MG63 (cell line): ENCODE data around the gene NPSR1. TPM values are rescaled to one million over a fixed set of nuclear protein-coding genes. Genes with fewer than 3 reads are reported as not detected.

ENCODE experiments used
- DNase-seq: peaks from one replicate; pipeline ENCODE4 v3.0.0-alpha.2; 2020
- H3K27me3 ChIP-seq: fragments of 250-450 bp; sonication (Bioruptor Pico); 2 replicates; pipeline ENCODE4 v1.5.1; 2020; ENCODE audit warnings: mild to moderate bottlenecking, moderate library complexity
- H3K36me3 ChIP-seq: fragments of 250-450 bp; sonication (Bioruptor Pico); 2 replicates; pipeline ENCODE4 v1.5.1; 2020; ENCODE audit warnings: mild to moderate bottlenecking, moderate library complexity
- H3K4me3 ChIP-seq: fragments of 250-450 bp; sonication (Bioruptor Pico); 2 replicates; pipeline ENCODE4 v1.5.1; 2020; ENCODE audit warnings: mild to moderate bottlenecking, moderate library complexity
- H3K9me3 ChIP-seq: fragments of 250-450 bp; sonication (Bioruptor Pico); 2 replicates; pipeline ENCODE4 v1.5.1; 2020; ENCODE audit warnings: mild to moderate bottlenecking, moderate library complexity
- total RNA-seq: library from RNA; depleted of rRNA; stranded (reverse); fragments of >200 nt; shearing (Covaris generic); gene quantifications from 2 replicates; pipeline ENCODE4 v1.2.3, GENCODE V29; 2014; ENCODE audit warnings: low replicate concordance

The NPSR1 gene
- total RNA-seq, 1 experiment from 2014 or later, result not detected

DNA sequence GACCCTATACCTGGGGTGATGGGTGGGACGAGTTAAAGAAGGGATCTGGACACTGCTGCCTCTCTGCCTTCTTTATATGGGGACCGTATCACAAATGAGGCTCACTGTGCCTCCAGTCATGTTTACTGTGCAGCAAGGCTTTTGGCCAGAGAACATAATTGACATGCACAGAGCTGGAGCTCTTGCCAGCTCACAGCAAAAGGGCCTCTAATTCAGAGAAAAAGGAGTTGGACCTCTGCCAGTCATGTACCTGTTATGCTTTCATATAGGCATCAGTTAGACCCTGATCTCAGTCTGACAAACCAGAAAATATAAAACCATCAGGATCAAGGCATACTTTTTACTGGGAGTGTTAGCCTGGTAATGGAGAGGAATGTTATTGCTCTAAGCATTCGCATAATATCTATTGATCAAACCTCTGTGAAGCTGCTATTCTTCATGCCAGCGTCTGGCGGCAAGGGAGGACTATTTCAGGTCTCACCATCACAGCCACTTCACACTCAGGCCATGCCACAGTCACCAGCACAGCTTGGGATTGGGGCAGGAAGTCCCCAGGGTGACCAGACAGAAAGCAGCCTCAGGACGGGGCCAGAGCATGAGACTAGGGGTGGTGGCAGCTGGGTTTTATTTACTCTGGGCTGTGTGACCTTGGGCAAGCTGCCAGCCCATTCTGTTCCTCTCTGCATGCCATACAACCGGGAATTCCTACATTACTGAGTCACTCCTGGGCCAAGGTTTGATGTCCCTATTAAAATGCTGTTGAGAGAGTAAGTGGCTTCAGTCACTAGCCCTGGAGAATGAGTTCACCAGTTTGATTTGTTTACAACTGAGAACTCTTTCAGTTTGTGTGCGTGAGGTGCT lies 90.1 kb downstream of the NPSR1 start:
- Histone ChIP-seq H3K27me3 (no peaks in the 10 kb centered on the region), H3K36me3 (no peaks in the 10 kb centered on the region), H3K9me3 (no peaks in the 10 kb centered on the region), H3K4me3 (no peak overlapping the region)
- DNase-seq, result peak; percentile 60

DNA sequence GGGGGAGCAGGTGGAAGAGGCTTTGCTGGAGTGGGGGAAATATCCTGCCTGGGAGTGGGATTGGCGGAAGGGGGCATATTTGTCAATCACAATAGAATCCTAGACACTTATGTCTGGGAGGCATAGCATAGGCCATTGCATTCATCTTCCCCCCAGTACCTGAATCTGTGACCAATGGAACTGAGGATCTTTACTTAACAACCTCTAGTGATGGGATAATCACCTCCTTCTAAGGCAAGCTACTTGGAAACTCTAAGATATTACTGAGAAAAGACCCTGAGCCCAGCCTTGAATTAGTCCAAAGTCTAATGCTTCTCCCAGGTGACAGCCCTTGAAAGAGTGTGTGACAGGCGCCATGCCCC lies 90.7 kb downstream of the NPSR1 start:
- no peak overlapping the region for H3K4me3 ChIP-seq
- H3K9me3 ChIP-seq, result no peaks in the 10 kb centered on the region
- H3K36me3 ChIP-seq, result no peaks in the 10 kb centered on the region
- no peak for DNase-seq
- no peaks in the 10 kb centered on the region for H3K27me3 ChIP-seq

GRCh38 chr7:34749446-34749845 lies 91.4 kb downstream of the NPSR1 start:
- Histone ChIP-seq H3K27me3 (no peaks in the 10 kb centered on the region), H3K9me3 (no peaks in the 10 kb centered on the region), H3K36me3 (no peaks in the 10 kb centered on the region), H3K4me3 (no peak overlapping the region)
- DNase-seq, result no peak

DNA sequence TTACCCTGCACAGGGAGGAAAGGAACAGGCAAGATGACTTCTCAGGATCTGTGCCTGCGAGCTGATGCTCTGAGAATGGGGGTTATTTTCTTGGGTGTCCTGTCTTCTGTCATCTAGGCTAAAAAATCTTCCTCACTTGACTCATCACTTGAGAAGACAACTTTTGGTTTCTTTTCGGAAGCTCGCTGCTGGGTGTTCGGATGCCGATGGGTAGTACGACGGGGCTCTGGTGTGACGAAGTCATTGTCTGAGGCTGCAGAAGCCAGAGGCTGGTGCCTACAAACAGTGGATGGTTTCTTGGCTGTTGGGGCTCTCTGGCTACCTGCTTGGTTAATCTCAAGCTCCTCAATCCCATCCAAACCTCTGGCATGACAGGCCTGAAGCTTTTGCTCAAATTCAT lies 92.2 kb downstream of the NPSR1 start:
- Histone ChIP-seq H3K9me3 (no peaks in the 10 kb centered on the region), H3K27me3 (no peaks in the 10 kb centered on the region), H3K36me3 (no peaks in the 10 kb centered on the region), H3K4me3 (no peak overlapping the region)
- no peak for DNase-seq

GRCh38 chr7:34750636-34751035 lies 92.6 kb downstream of the NPSR1 start:
- Histone ChIP-seq H3K4me3 (no peak overlapping the region), H3K9me3 (no peaks in the 10 kb centered on the region), H3K36me3 (no peaks in the 10 kb centered on the region), H3K27me3 (no peaks in the 10 kb centered on the region)
- no peak for DNase-seq

DNA sequence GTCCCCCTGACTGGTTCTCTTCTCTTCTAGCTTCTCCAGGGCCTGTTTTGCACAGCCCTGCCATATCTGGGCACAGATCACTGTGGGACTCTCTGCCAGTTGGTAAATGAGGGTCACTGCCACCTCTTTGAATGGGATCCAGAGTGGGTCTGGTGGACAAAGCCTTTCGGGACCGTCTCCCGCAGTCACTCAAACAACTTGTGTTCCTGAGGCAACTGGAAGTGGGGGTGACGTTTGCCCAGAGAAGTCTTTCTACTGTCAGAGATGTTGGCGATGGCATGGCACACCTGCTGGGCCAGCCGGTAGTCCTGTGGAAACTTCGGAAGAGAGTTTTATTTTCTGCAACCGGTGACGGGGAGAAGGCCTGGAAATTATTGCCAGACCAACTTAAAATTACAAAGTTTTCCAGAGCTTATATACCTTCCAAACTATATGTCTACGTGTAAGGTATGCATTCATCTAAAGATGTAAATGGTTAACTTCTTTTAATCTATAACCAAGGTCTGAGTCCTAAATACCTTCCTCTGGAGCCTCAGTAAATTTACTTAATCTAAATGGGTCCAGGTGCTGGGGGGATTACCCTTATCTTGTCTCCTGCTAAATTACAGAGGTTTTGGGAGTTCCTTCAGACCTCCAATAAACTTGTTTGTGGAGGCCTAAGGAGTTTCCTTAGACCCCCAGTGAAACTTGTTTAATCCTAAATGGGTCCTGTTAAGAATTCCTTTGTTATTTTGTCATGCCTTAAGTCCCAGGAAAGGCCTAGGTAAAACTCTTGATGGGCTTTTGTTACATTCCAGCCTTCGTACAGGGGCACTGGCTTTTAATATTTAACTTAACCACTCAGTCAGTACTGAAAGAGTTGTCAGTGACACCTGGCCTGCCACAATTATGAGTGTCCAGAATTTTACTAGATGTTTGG lies 94.0 kb downstream of the NPSR1 start:
- Histone ChIP-seq H3K27me3 (no peaks in the 10 kb centered on the region), H3K36me3 (no peaks in the 10 kb centered on the region), H3K9me3 (no peaks in the 10 kb centered on the region), H3K4me3 (no peak overlapping the region)
- no peak for DNase-seq

DNA sequence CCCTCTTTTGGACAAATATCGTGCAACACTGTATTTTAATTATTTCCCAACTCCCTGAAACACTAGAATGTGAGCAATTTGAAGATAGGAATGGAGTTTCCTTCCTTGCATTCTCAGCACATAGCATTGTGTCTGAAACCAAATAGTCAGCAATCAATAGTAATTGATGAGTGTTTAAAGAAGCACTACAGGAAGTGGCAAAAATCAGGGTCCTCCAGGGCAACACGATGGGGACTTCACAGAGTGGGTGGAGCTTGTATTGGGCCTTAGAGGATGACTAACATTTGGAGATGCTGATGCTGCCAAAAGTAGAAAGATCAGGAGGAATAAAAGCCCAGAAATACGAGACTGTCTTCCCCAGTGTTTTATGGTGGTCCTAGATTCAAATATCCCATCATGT lies 94.9 kb downstream of the NPSR1 start:
- Histone ChIP-seq H3K36me3 (no peaks in the 10 kb centered on the region), H3K4me3 (no peak overlapping the region), H3K27me3 (no peaks in the 10 kb centered on the region), H3K9me3 (no peaks in the 10 kb centered on the region)
- no peak for DNase-seq

DNA sequence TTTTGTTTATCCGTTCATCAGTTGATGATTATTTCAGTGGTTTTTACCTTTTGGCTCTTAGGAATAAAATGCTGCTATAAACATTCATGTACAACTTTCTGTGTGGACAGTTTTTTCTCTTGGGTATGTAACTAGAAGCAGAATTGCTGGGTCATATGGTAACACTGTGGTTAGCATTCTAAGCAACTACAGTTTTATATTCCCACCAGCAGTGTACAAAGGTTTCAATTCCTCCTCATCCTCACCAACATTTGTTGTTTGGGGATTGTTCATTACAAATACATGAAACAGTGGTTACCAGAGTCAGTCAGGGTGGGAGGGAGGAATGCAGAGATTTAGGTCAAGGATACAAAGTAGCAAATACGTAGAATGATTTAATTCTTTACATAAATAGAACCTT lies 97.0 kb downstream of the NPSR1 start:
- no peaks in the 10 kb centered on the region for H3K27me3 ChIP-seq
- no peaks in the 10 kb centered on the region for H3K36me3 ChIP-seq
- DNase-seq, result no peak
- H3K4me3 ChIP-seq, result no peak overlapping the region
- no peaks in the 10 kb centered on the region for H3K9me3 ChIP-seq

DNA sequence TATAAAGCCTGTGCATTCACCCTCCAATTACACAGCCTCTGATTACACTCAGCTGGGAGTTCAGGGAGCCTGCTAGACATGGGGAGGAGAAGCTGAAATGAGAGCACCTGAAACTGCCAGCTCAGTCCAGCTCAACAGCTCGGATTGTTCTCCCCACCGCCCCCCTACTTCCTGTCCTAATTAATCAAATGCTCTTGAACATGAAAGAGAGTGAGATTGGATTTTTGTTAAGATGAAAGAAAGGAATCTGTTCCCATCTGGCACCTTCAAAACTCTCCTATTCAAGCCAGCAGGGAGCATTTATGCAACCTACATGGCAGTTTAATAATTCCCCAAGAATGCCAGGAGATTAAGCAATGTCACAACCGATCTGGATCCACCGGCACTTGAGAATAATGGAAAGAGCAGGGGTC lies 98.0 kb downstream of the NPSR1 start:
- Histone ChIP-seq H3K4me3 (no peak overlapping the region), H3K27me3 (no peaks in the 10 kb centered on the region), H3K9me3 (no peaks in the 10 kb centered on the region), H3K36me3 (no peaks in the 10 kb centered on the region)
- DNase-seq, result no peak

DNA sequence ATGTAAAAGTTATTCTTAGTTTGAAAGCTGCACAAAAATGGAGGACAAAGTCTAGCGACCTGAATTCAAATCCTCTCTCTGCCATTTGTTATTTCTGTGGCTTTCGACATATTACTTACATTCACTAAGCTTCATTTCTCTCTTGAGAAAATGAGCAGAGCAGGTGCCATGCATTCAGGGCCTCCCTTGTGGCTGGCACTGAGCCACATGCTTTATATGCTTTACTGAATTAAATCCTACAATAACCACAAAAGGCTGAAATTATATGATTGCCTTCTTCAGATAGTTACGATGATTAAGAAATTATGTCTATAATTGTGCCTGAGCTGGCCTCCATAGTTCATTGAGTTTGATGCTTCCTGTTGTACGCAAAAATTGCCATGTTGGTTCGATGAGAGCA lies 98.7 kb downstream of the NPSR1 start:
- H3K4me3 ChIP-seq, result no peak overlapping the region
- H3K36me3 ChIP-seq, result no peaks in the 10 kb centered on the region
- H3K9me3 ChIP-seq, result no peaks in the 10 kb centered on the region
- no peaks in the 10 kb centered on the region for H3K27me3 ChIP-seq
- no peak for DNase-seq

GRCh38 chr7:34757570-34758110 lies 99.6 kb downstream of the NPSR1 start:
- no peak overlapping the region for H3K4me3 ChIP-seq
- H3K27me3 ChIP-seq, result no peaks in the 10 kb centered on the region
- no peaks in the 10 kb centered on the region for H3K9me3 ChIP-seq
- H3K36me3 ChIP-seq, result no peaks in the 10 kb centered on the region
- DNase-seq, result no peak

GRCh38 chr7:34758111-34758601 lies 100.1 kb downstream of the NPSR1 start:
- no peaks in the 10 kb centered on the region for H3K36me3 ChIP-seq
- no peaks in the 10 kb centered on the region for H3K9me3 ChIP-seq
- H3K4me3 ChIP-seq, result no peak overlapping the region
- no peak for DNase-seq
- no peaks in the 10 kb centered on the region for H3K27me3 ChIP-seq

DNA sequence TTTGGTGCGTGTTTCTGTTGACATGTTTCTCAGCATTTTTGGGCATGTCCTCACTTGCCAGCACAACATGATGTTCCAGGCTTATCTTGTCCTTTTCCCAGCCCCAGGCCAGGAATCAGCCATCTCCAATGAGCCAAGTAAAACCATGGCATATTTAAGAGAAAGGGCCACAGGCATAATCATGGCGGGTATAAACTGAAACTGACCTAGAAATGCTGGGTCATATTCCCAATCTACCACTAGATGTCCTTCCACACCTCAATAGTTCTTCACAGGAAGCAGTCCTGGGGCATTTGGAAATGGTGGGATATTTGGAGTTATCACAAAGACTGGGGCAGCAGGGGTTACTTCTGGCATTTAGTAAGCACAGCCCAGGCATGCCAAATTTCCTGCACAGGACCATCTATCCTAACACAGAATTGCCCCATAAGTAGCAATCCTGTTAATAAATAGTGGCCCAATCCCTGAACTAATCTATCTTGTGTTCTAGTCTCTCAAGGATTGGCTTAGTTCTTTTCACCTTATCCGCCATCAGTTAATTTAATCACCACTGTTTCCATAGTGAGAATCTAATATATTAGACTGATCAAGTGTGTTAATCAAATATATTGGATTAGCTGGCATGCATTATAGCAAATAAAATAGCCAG lies 101.6 kb downstream of the NPSR1 start:
- H3K27me3 ChIP-seq, result no peaks in the 10 kb centered on the region
- H3K9me3 ChIP-seq, result no peaks in the 10 kb centered on the region
- no peaks in the 10 kb centered on the region for H3K36me3 ChIP-seq
- no peak for DNase-seq
- no peak overlapping the region for H3K4me3 ChIP-seq

GRCh38 chr7:34760271-34760670 lies 102.3 kb downstream of the NPSR1 start:
- no peak for DNase-seq
- Histone ChIP-seq H3K36me3 (no peaks in the 10 kb centered on the region), H3K9me3 (no peaks in the 10 kb centered on the region), H3K4me3 (no peak overlapping the region), H3K27me3 (no peaks in the 10 kb centered on the region)

DNA sequence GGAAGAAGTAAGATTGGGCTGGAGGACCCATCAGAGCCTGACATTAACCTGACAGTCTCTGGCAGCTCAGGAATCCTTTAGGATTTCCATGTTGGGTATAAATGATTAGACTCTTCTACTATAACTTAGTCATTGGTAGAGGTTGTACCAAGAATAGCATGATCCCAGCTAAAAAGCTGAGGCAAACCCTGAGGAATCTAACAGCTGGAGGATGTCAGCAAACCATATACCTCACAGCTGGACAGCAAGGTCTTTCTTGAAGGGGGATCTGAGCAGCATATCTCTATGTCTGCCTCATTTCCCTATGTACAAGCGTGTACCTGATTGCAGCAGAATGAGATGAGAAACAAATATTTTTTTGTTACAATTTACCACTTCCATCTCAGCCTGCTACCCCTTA lies 103.2 kb downstream of the NPSR1 start:
- no peaks in the 10 kb centered on the region for H3K27me3 ChIP-seq
- no peaks in the 10 kb centered on the region for H3K36me3 ChIP-seq
- no peaks in the 10 kb centered on the region for H3K9me3 ChIP-seq
- H3K4me3 ChIP-seq, result no peak overlapping the region
- DNase-seq, result no peak

DNA sequence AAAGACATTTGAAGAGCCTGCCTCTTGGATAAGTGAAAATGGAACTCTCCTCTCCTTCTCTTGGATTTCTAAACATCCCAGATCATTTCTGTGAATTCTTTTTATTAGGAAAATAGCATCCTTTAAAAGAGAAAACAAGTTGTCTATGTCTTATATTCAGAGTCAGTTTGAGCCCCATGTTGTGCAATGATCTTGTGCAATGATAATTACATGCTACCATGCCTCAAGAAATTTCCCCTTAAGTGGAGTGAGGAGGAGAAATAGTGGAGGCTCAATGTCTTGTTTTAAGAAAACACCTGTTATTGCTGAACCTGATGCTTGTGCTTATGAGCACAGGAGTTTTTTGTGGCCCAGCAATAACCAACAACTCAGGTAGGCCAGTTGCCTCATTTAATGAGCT lies 103.6 kb downstream of the NPSR1 start:
- Histone ChIP-seq H3K4me3 (no peak overlapping the region), H3K9me3 (no peaks in the 10 kb centered on the region), H3K27me3 (no peaks in the 10 kb centered on the region), H3K36me3 (no peaks in the 10 kb centered on the region)
- no peak for DNase-seq

DNA sequence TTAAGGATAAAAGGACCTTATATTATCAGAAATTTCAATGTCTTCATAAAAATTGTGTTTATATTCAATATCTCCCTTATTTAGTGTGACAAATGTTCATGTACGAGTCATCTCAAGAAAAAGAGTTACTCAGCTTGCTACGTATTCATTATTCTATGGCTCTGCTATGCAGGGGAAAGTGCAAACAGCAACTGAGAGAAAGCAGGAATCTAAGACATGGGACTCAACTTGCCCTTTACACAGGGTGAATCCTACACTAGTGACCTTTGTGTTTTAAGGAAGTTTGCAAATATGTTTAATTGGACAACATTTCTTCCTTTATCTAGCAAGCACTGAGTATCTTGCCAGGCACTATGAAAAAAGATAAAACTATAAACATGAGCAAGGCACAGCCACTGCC lies 104.7 kb downstream of the NPSR1 start:
- Histone ChIP-seq H3K27me3 (no peaks in the 10 kb centered on the region), H3K36me3 (no peaks in the 10 kb centered on the region), H3K9me3 (no peaks in the 10 kb centered on the region), H3K4me3 (no peak overlapping the region)
- no peak for DNase-seq
